Neural cell (in vitro differentiated cells): ENCODE measurements around the gene TECPR1. TPM values are rescaled to one million over a fixed set of nuclear protein-coding genes. Genes with fewer than 3 reads are reported as not detected.

Source experiments
- H2AFZ ChIP-seq: fragments of 200-600, 300-800 bp; sonication (generic), shearing (Covaris generic); 2 replicates; pipeline ENCODE4 v1.6.0; 2014; ENCODE audit warnings: low read depth, mild to moderate bottlenecking, antibody characterized with exemption, low read length, moderate library complexity
- H3F3A ChIP-seq: fragments of 200-600 bp; shearing (Covaris generic); 2 replicates; pipeline ENCODE4 v1.6.1; 2016; ENCODE audit warnings: mild to moderate bottlenecking, moderate library complexity, mixed read lengths, antibody characterized with exemption, low read length; ENCODE audit not compliant: insufficient read depth, poor library complexity, severe bottlenecking
- H3K27ac ChIP-seq: fragments of 200-600, 300-800 bp; sonication (generic), shearing (Covaris generic); 2 replicates; pipeline ENCODE4 v1.5.1; 2014; ENCODE audit warnings: mild to moderate bottlenecking, low read length, moderate library complexity
- H3K27me3 ChIP-seq: fragments of 300-800, 200-600 bp; sonication (generic), shearing (Covaris generic); 2 replicates; pipeline ENCODE4 v1.6.0; 2014; ENCODE audit warnings: mild to moderate bottlenecking, low read depth, low read length, moderate library complexity; ENCODE audit not compliant: insufficient read depth
- H3K36me3 ChIP-seq: fragments of 300-800, 200-600 bp; sonication (generic), shearing (Covaris generic); 2 replicates; pipeline ENCODE4 v1.5.1; 2014; ENCODE audit warnings: mild to moderate bottlenecking, antibody characterized with exemption, low read length, moderate library complexity; ENCODE audit not compliant: insufficient read depth
- H3K4me2 ChIP-seq: fragments of 300-800, 200-600 bp; sonication (generic), shearing (Covaris generic); 2 replicates; pipeline ENCODE4 v1.6.0; 2014; ENCODE audit warnings: mild to moderate bottlenecking, low read length
- H3K4me3 ChIP-seq: fragments of 300-800, 200-600 bp; sonication (generic), shearing (Covaris generic); 2 replicates; pipeline ENCODE4 v1.5.1; 2014; ENCODE audit warnings: mild to moderate bottlenecking, low read length, moderate library complexity
- H3K79me2 ChIP-seq: fragments of 200-600 bp; shearing (Covaris generic); replicated peaks from 2 replicates; pipeline ENCODE4 v1.6.0; 2014; ENCODE audit warnings: mild to moderate bottlenecking, low read length, moderate library complexity; ENCODE audit not compliant: insufficient read depth
- H3K9ac ChIP-seq: fragments of 300-800, 200-600 bp; sonication (generic), shearing (Covaris generic); 2 replicates; pipeline ENCODE4 v1.6.1; 2016; ENCODE audit warnings: mild to moderate bottlenecking, low read length, mixed read lengths
- H3K9me2 ChIP-seq: fragments of 200-600 bp; shearing (Covaris generic); 2 replicates; pipeline ENCODE4 v1.6.1; 2016; ENCODE audit warnings: mild to moderate bottlenecking, low read length, mixed read lengths; ENCODE audit not compliant: insufficient read depth
- H3K9me3 ChIP-seq: fragments of 200-600, 300-800 bp; sonication (generic), shearing (Covaris generic); 2 replicates; pipeline ENCODE4 v1.6.1; 2016; ENCODE audit warnings: mild to moderate bottlenecking, mixed run types, low read length, moderate library complexity, mixed read lengths
- H4K20me1 ChIP-seq: fragments of 200-600 bp; shearing (Covaris generic); 2 replicates; pipeline ENCODE4 v1.6.1; 2016; ENCODE audit warnings: mild to moderate bottlenecking, mixed run types; ENCODE audit not compliant: insufficient read depth
- EP300 ChIP-seq: fragments of 450-650 bp; conservative IDR thresholded peaks from 2 replicates; pipeline ENCODE4 v1.6.1; 2014; ENCODE audit warnings: antibody characterized with exemption, mild to moderate bottlenecking, moderate library complexity; ENCODE audit not compliant: poor library complexity, severe bottlenecking
- EZH2 ChIP-seq: fragments of 200-600, 300-800 bp; shearing (Covaris generic), sonication (generic); IDR thresholded peaks from 2 replicates; pipeline ENCODE4 v1.6.1; 2014; ENCODE audit warnings: antibody characterized with exemption, low read length, borderline replicate concordance, mild to moderate bottlenecking; ENCODE audit not compliant: insufficient read depth, poor library complexity, severe bottlenecking
- MXI1 ChIP-seq: fragments of 450-650 bp; conservative IDR thresholded peaks from 2 replicates; pipeline ENCODE4 v1.6.1; 2014; ENCODE audit warnings: antibody characterized with exemption, mild to moderate bottlenecking; ENCODE audit not compliant: poor library complexity, severe bottlenecking
- POLR2AphosphoS5 ChIP-seq: IDR thresholded peaks from 2 replicates; pipeline ENCODE4 v1.6.1; 2012
- RAD21 ChIP-seq: fragments of 450-650 bp; conservative IDR thresholded peaks from 2 replicates; pipeline ENCODE4 v1.6.1; 2014; ENCODE audit warnings: antibody characterized with exemption, mild to moderate bottlenecking, moderate library complexity
- SMC3 ChIP-seq: fragments of 450-650 bp; conservative IDR thresholded peaks from 2 replicates; pipeline ENCODE4 v1.6.1; 2014; ENCODE audit warnings: antibody characterized with exemption, mild to moderate bottlenecking, moderate library complexity; ENCODE audit not compliant: poor library complexity
- TAF1 ChIP-seq: IDR thresholded peaks from 2 replicates; pipeline ENCODE4 v1.6.1; 2012; ENCODE audit warnings: low read depth
- polyA plus RNA-seq: library from polyadenylated mRNA; depleted of rRNA; stranded (reverse); fragments of >200 nt; gene quantifications from 2 replicates; pipeline ENCODE4 v1.2.3, GENCODE V29; 2014
- TF ChIP-seq, protein P1 (sequence below): fragments of 450-650 bp; IDR thresholded peaks from 2 replicates; pipeline ENCODE4 v1.5.1; 2014; ENCODE audit warnings: antibody characterized with exemption, mild to moderate bottlenecking, moderate library complexity; ENCODE audit not compliant: poor library complexity, severe bottlenecking
- TF ChIP-seq, protein P2 (sequence below): IDR thresholded peaks from 2 replicates; pipeline ENCODE4 v1.6.1; 2012; ENCODE audit warnings: borderline replicate concordance

The TECPR1 gene
- polyA plus RNA-seq, 1 donor from 2014 or later: 46.6 TPM

DNA sequence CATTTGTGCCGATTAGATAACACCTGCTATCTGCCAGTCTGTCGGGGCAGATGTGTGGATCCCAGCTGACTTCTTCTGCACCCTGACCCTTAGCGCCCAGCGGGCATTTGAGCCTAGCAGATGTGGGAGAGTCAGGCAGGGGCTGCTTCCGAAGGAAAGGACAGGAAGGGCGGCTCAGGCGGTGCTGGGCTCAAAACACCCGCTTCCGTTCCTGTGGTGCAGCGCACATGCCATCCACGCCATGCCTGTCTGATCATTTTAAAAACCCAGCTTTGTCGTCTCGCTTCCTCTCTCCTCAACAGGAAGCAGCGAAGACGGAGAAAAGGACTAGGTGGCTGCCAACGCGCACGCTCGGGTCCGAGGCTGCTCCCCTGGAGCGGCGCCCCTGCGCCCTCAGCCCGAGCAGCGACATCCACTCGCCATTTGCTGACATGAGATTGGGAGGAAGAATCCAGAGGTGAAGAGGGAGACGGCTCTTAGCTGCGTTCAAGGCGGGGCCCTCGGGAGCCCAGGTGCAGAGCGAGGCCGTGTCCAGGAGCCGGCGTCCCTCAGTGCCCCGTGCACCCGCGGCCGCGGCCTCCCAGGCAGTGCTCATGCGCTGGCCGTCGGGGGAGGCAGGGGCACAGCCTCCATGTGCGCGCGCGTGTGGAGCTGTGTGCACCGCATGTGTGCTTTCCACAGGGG, 46.7 kb downstream of the TECPR1 start:
- no peak overlapping the region for H2AFZ ChIP-seq
- H3K79me2 ChIP-seq: no peaks in the 10 kb centered on the region
- H3K36me3 ChIP-seq: no peaks in the 10 kb centered on the region
- H3K9ac ChIP-seq: no peak overlapping the region
- no peaks in the 10 kb centered on the region for H3K9me3 ChIP-seq
- no peak overlapping the region for H3K4me3 ChIP-seq
- TF ChIP-seq, protein P1, sequence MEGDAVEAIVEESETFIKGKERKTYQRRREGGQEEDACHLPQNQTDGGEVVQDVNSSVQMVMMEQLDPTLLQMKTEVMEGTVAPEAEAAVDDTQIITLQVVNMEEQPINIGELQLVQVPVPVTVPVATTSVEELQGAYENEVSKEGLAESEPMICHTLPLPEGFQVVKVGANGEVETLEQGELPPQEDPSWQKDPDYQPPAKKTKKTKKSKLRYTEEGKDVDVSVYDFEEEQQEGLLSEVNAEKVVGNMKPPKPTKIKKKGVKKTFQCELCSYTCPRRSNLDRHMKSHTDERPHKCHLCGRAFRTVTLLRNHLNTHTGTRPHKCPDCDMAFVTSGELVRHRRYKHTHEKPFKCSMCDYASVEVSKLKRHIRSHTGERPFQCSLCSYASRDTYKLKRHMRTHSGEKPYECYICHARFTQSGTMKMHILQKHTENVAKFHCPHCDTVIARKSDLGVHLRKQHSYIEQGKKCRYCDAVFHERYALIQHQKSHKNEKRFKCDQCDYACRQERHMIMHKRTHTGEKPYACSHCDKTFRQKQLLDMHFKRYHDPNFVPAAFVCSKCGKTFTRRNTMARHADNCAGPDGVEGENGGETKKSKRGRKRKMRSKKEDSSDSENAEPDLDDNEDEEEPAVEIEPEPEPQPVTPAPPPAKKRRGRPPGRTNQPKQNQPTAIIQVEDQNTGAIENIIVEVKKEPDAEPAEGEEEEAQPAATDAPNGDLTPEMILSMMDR: no peak
- TF ChIP-seq RAD21 (no peak), MXI1 (no peak), SMC3 (no peak), EZH2 (no peak)
- TF ChIP-seq, protein P2, sequence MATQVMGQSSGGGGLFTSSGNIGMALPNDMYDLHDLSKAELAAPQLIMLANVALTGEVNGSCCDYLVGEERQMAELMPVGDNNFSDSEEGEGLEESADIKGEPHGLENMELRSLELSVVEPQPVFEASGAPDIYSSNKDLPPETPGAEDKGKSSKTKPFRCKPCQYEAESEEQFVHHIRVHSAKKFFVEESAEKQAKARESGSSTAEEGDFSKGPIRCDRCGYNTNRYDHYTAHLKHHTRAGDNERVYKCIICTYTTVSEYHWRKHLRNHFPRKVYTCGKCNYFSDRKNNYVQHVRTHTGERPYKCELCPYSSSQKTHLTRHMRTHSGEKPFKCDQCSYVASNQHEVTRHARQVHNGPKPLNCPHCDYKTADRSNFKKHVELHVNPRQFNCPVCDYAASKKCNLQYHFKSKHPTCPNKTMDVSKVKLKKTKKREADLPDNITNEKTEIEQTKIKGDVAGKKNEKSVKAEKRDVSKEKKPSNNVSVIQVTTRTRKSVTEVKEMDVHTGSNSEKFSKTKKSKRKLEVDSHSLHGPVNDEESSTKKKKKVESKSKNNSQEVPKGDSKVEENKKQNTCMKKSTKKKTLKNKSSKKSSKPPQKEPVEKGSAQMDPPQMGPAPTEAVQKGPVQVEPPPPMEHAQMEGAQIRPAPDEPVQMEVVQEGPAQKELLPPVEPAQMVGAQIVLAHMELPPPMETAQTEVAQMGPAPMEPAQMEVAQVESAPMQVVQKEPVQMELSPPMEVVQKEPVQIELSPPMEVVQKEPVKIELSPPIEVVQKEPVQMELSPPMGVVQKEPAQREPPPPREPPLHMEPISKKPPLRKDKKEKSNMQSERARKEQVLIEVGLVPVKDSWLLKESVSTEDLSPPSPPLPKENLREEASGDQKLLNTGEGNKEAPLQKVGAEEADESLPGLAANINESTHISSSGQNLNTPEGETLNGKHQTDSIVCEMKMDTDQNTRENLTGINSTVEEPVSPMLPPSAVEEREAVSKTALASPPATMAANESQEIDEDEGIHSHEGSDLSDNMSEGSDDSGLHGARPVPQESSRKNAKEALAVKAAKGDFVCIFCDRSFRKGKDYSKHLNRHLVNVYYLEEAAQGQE: no peak
- H4K20me1 ChIP-seq: no peaks in the 10 kb centered on the region
- no peak overlapping the region for H3K4me2 ChIP-seq
- H3F3A ChIP-seq: no peaks in the 10 kb centered on the region
- H3K27ac ChIP-seq: no peak overlapping the region
- no peaks in the 10 kb centered on the region for H3K27me3 ChIP-seq
- H3K9me2 ChIP-seq: no peaks in the 10 kb centered on the region

DNA sequence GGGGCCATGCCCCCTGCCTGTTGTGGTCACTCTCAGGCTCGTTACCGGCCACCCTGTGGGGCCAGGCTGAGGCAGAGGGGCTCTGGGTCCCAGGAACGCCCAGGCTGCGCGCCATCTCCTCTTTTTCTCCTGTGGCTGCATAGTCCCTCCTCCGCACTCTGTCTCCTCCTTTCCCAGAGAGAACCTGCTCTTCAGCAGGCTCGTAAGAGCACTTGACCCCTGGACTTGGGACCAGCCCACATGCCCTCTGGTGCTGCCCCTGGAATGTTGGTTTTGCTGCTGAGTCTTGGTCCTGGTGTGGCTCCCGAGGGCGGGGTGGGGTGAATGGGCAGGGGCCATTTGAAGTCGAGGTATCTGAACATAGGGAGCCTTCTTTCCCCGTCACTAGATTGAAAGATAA, 47.4 kb downstream of the TECPR1 start:
- Histone ChIP-seq H4K20me1 (no peaks in the 10 kb centered on the region), H3K79me2 (no peaks in the 10 kb centered on the region), H3K27me3 (no peaks in the 10 kb centered on the region), H3K4me3 (no peak overlapping the region), H3K9me3 (no peaks in the 10 kb centered on the region), H3F3A (no peaks in the 10 kb centered on the region), H3K9ac (no peak overlapping the region), H3K4me2 (no peak overlapping the region), H3K9me2 (no peaks in the 10 kb centered on the region), H2AFZ (no peak overlapping the region), H3K27ac (no peak overlapping the region), H3K36me3 (no peaks in the 10 kb centered on the region)
- TF ChIP-seq, protein P1: no peak
- TF ChIP-seq POLR2AphosphoS5 (no peak), TAF1 (no peak), MXI1 (no peak), EZH2 (no peak), RAD21 (no peak), EP300 (no peak), SMC3 (no peak)
- TF ChIP-seq, protein P2: no peak
